KMS-11 (cell line): ENCODE data around the gene MUS81.

Experiments
- H2AFZ ChIP-seq: fragments of 200-600 bp; sonication (generic); 2 replicates; pipeline ENCODE4 v1.6.1; 2016; ENCODE audit warnings: antibody characterized with exemption, mixed run types, low read depth
- H3K27ac ChIP-seq: fragments of 200-600 bp; sonication (generic); 2 replicates; pipeline ENCODE4 v1.6.1; 2016; ENCODE audit warnings: mild to moderate bottlenecking, mixed run types
- H3K27me3 ChIP-seq: fragments of 200-600 bp; sonication (generic); 2 replicates; pipeline ENCODE4 v1.6.1; 2017; ENCODE audit warnings: mild to moderate bottlenecking, low read depth, mixed run types, moderate library complexity; ENCODE audit not compliant: insufficient read depth
- H3K36me3 ChIP-seq: fragments of 200-600 bp; sonication (generic); 2 replicates; pipeline ENCODE4 v1.6.1; 2017; ENCODE audit warnings: mild to moderate bottlenecking, mixed run types; ENCODE audit not compliant: insufficient read depth
- H3K4me1 ChIP-seq: fragments of 200-600 bp; sonication (generic); 2 replicates; pipeline ENCODE4 v1.6.1; 2016; ENCODE audit warnings: mild to moderate bottlenecking, low read depth, mixed run types; ENCODE audit not compliant: poor library complexity, severe bottlenecking
- H3K4me2 ChIP-seq: fragments of 200-600 bp; sonication (generic); 2 replicates; pipeline ENCODE4 v1.7.0; 2016; ENCODE audit warnings: mild to moderate bottlenecking, mixed run types
- H3K4me3 ChIP-seq: fragments of 200-600 bp; sonication (generic); IDR thresholded peaks from 2 replicates; pipeline ENCODE4 v1.6.1; 2017; ENCODE audit warnings: low read depth, low read length, mixed read lengths; ENCODE audit not compliant: insufficient read depth
- H3K79me2 ChIP-seq: fragments of 200-600 bp; sonication (generic); 2 replicates; pipeline ENCODE4 v1.6.1; 2016; ENCODE audit warnings: low read depth, mixed run types; ENCODE audit not compliant: insufficient read depth
- H3K9ac ChIP-seq: fragments of 200-600 bp; sonication (generic); 2 replicates; pipeline ENCODE4 v1.6.1; 2016; ENCODE audit warnings: mild to moderate bottlenecking, mixed run types
- H4K20me1 ChIP-seq: fragments of 200-600 bp; sonication (generic); 2 replicates; pipeline ENCODE4 v1.6.1; 2016; ENCODE audit warnings: mild to moderate bottlenecking, mixed run types; ENCODE audit not compliant: insufficient read depth
- CTCF ChIP-seq: fragments of 200-600 bp; sonication (generic); conservative IDR thresholded peaks from 2 replicates; pipeline ENCODE4 v1.6.1; 2017; ENCODE audit warnings: low read depth, mild to moderate bottlenecking, antibody characterized with exemption, low read length, moderate library complexity, mixed read lengths

The MUS81 gene

GRCh38 chr11:65859095-65859811 is 980 bp upstream of the MUS81 start:
- Histone ChIP-seq H3K27ac (peak overlapping the region; percentile 82), H3K36me3 (peaks cover 13% of the 10 kb centered on the region; the same call in 1 of the 2 replicates), H3K4me1 (peaks cover 34% of the 10 kb centered on the region), H2AFZ (peak overlapping the region; percentile 55; the same call in 1 of the 2 replicates), H4K20me1 (peaks cover 10% of the 10 kb centered on the region), H3K4me2 (peak overlapping the region; percentile 87), H3K79me2 (peaks cover 58% of the 10 kb centered on the region), H3K4me3 (no peak overlapping the region), H3K9ac (peak overlapping the region; percentile 81), H3K27me3 (no peaks in the 10 kb centered on the region)
- TF ChIP-seq CTCF: no peak

DNA sequence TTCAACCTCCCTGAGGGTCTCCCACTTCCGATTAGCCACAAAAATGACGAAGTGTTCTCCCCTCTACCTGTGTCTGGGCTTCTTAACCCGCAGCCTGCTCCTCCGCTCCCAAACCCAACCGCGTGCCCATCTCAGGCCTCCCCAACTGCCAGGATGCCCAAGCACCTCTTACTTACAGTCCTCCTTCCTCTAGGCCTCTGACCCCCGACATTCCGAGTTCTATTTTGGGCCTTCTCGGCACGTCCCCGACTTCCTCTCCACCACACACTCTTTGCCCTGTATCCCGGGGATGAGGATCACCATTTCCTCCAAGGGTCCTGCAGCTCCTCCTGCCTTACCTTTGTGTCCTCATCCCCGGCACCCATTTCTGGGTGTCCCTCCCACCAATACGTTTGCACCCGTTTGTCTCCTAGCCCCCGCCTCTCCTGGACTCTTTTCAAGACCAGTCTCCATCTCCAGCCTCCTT is 388 bp upstream of the MUS81 start:
- H4K20me1 ChIP-seq: peaks cover 10% of the 10 kb centered on the region
- peaks cover 34% of the 10 kb centered on the region for H3K4me1 ChIP-seq
- no peak overlapping the region for H3K4me3 ChIP-seq
- peaks cover 9% of the 10 kb centered on the region; the same call in 1 of the 2 replicates for H3K36me3 ChIP-seq
- H3K4me2 ChIP-seq: peak overlapping the region; percentile 87
- H3K27me3 ChIP-seq: no peaks in the 10 kb centered on the region
- H3K9ac ChIP-seq: peak overlapping the region; percentile 81
- no peak for TF ChIP-seq CTCF
- H3K79me2 ChIP-seq: peaks cover 52% of the 10 kb centered on the region
- peak overlapping the region; percentile 82 for H3K27ac ChIP-seq
- peak overlapping the region; percentile 55; the same call in 1 of the 2 replicates for H2AFZ ChIP-seq

DNA sequence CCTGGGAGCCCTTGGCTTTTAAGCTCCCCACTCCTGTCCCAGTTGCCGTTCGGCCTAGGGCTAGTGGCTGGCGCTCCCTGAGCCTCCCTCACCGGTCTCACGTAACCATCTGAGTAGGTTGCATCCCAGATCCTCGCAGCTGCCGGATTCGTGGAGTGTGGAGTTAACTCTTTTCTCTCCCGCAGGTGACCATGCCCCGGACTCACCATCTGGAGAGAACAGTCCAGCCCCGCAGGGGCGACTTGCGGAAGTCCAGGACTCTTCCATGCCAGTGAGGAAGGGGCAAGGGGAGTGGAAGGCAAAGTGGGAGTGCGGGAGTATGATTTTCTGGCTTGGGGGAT is 902 bp downstream of the MUS81 start:
- Histone ChIP-seq H3K9ac (peak overlapping the region; percentile 81), H3K79me2 (peaks cover 39% of the 10 kb centered on the region), H3K4me3 (no peak overlapping the region), H3K4me1 (peaks cover 25% of the 10 kb centered on the region), H3K36me3 (no peaks in the 10 kb centered on the region; the same call in 1 of the 2 replicates), H4K20me1 (peaks cover 7% of the 10 kb centered on the region), H3K27ac (peak overlapping the region; percentile 82), H2AFZ (peak overlapping the region; percentile 55; the same call in 1 of the 2 replicates), H3K4me2 (peak overlapping the region; percentile 87), H3K27me3 (no peaks in the 10 kb centered on the region)
- TF ChIP-seq CTCF: no peak

DNA sequence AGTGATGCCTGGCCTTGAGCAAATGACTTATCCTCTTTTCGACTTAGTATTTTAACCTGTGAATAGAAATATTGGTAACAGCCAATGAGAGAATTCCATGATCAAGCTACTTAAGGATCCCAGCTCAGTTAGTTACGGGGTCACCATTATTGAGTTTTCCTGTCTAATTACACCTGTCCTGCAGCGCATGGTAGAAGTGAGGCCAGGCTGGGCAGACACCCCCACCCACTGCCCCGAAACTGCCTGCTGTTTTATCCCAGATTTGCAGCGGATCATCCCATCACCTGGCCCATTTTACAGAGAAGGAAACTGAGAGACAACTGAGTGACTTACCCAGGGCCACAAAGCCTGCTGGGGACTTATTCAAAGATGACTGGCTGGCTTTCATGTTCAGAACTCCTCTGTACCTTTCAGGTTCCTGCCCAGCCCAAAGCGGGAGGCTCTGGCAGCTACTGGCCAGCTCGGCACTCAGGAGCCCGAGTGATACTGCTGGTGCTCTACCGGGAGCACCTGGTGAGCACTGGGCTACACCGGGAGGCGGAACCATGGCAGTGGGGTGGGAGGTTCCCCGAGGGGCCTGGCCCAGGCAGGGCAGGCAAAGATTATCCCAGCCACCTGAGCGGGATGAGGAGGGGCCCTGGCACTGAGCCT is 1.4 kb downstream of the MUS81 start:
- H3K27ac ChIP-seq: no peak overlapping the region; the same call in 1 of the 2 replicates

More for the DNA sequence above, 1.4 kb downstream of the MUS81 start:
- peaks cover 34% of the 10 kb centered on the region for H3K79me2 ChIP-seq
- H3K4me3 ChIP-seq: no peak overlapping the region
- H3K4me2 ChIP-seq: peak overlapping the region; percentile 87
- no peak overlapping the region for H2AFZ ChIP-seq
- no peaks in the 10 kb centered on the region for H3K27me3 ChIP-seq
- H3K9ac ChIP-seq: peak overlapping the region; percentile 81; the same call in 1 of the 2 replicates
- peaks cover 20% of the 10 kb centered on the region for H3K4me1 ChIP-seq
- no peak for TF ChIP-seq CTCF
- peaks cover 2% of the 10 kb centered on the region for H4K20me1 ChIP-seq
- no peaks in the 10 kb centered on the region for H3K36me3 ChIP-seq
